HepG2 (cell line): Measurements from ENCODE around the gene BCAR3. TPM values are rescaled to one million over a fixed set of nuclear protein-coding genes. Genes with fewer than 3 reads are reported as not detected.

Experiments
- BCL6 ChIP-seq: IDR thresholded peaks from 2 replicates; pipeline ENCODE4 v1.6.1; 2016; ENCODE audit warnings: missing genetic modification reagents, missing compliant biosample characterization
- DNMT1 ChIP-seq: sonication (generic); formaldehyde crosslinking; IDR thresholded peaks from 2 replicates; pipeline ENCODE4 v1.5.1; 2020; ENCODE audit warnings: mild to moderate bottlenecking, missing genetic modification reagents
- FOXO1 ChIP-seq: sonication (generic); formaldehyde crosslinking; IDR thresholded peaks from 2 replicates; pipeline ENCODE4 v1.4.0; 2020; ENCODE audit warnings: missing genetic modification reagents
- HMG20A ChIP-seq: IDR thresholded peaks from 2 replicates; pipeline ENCODE4 v1.6.1; 2016; ENCODE audit warnings: borderline replicate concordance
- JUND ChIP-seq: sonication (generic); formaldehyde crosslinking; IDR thresholded peaks from 2 replicates; pipeline ENCODE4 v1.8.0; 2022; ENCODE audit warnings: mild to moderate bottlenecking, missing genetic modification reagents
- KLF9 ChIP-seq: IDR thresholded peaks from 2 replicates; pipeline ENCODE4 v1.6.1; 2016; ENCODE audit warnings: low read depth
- MAFF ChIP-seq: IDR thresholded peaks from 2 replicates; pipeline ENCODE4 v1.6.1; 2011; ENCODE audit warnings: low read depth, low read length, improper control_type of control experiment
- RFXAP ChIP-seq: sonication (generic); formaldehyde crosslinking; IDR thresholded peaks from 2 replicates; pipeline ENCODE4 v1.4.0; 2020; ENCODE audit warnings: missing genetic modification reagents, borderline replicate concordance
- RNF219 ChIP-seq: sonication (generic); formaldehyde crosslinking; IDR thresholded peaks from 2 replicates; pipeline ENCODE4 v1.5.0; 2020; ENCODE audit warnings: mild to moderate bottlenecking, missing genetic modification reagents
- ZBTB10 ChIP-seq: sonication (generic); formaldehyde crosslinking; IDR thresholded peaks from 2 replicates; pipeline ENCODE4 v1.4.0; 2020; ENCODE audit warnings: missing genetic modification reagents, borderline replicate concordance
- ZBTB38 ChIP-seq: sonication (generic); formaldehyde crosslinking; IDR thresholded peaks from 2 replicates; pipeline ENCODE4 v1.5.1; 2020; ENCODE audit warnings: mild to moderate bottlenecking, missing genetic modification reagents
- ZBTB4 ChIP-seq: sonication (generic); formaldehyde crosslinking; IDR thresholded peaks from 2 replicates; pipeline ENCODE4 v1.4.0; 2020; ENCODE audit warnings: missing genetic modification reagents, mild to moderate bottlenecking, borderline replicate concordance
- ZNF441 ChIP-seq: sonication (generic); formaldehyde crosslinking; IDR thresholded peaks from 2 replicates; pipeline ENCODE4 v1.7.0; 2021; ENCODE audit warnings: missing genetic modification reagents, borderline replicate concordance
- ZNF775 ChIP-seq: sonication (generic); formaldehyde crosslinking; IDR thresholded peaks from 2 replicates; pipeline ENCODE4 v1.4.0; 2020; ENCODE audit warnings: missing genetic modification reagents, mild to moderate bottlenecking, moderate library complexity, borderline replicate concordance
- polyA plus RNA-seq, 8 experiments: library from polyadenylated mRNA; depleted of rRNA in 3 of 8; stranded (reverse) in 7 of 8; unstranded in 1 of 8; fragments of >200 nt; fragmentation: Illumina TruSeq in 4 of 8; extraction: Trizol in 4 of 8; gene quantifications; 2 replicates each; pipeline versions ENCODE4 v1.2.1 to v1.2.3, GENCODE V29; 2011 to 2016; ENCODE audit warnings: low read depth in 4 of 8, missing spikeins in 1 of 8, mixed read lengths in 1 of 8; ENCODE audit not compliant: insufficient read depth in 1 of 8
- total RNA-seq, 5 experiments: library from RNA; depleted of rRNA; stranded (reverse); fragments of >200 nt; fragmentation: Illumina TruSeq; extraction: Trizol; gene quantifications; 2 replicates each; pipeline ENCODE4 v1.2.3, GENCODE V29; 2016; ENCODE audit warnings: low read depth in 1 of 5
- TF ChIP-seq, protein P1 (sequence below): sonication (generic); formaldehyde crosslinking; IDR thresholded peaks from 2 replicates; pipeline ENCODE4 v1.4.0; 2020; ENCODE audit warnings: missing genetic modification reagents, borderline replicate concordance

Gene BCAR3
- total and polyA plus RNA-seq, 2 of the 13 experiments (the other 11 are each of a cell fraction or from before 2014, with no cell fraction given) = 3.6 to 4.8 TPM

DNA sequence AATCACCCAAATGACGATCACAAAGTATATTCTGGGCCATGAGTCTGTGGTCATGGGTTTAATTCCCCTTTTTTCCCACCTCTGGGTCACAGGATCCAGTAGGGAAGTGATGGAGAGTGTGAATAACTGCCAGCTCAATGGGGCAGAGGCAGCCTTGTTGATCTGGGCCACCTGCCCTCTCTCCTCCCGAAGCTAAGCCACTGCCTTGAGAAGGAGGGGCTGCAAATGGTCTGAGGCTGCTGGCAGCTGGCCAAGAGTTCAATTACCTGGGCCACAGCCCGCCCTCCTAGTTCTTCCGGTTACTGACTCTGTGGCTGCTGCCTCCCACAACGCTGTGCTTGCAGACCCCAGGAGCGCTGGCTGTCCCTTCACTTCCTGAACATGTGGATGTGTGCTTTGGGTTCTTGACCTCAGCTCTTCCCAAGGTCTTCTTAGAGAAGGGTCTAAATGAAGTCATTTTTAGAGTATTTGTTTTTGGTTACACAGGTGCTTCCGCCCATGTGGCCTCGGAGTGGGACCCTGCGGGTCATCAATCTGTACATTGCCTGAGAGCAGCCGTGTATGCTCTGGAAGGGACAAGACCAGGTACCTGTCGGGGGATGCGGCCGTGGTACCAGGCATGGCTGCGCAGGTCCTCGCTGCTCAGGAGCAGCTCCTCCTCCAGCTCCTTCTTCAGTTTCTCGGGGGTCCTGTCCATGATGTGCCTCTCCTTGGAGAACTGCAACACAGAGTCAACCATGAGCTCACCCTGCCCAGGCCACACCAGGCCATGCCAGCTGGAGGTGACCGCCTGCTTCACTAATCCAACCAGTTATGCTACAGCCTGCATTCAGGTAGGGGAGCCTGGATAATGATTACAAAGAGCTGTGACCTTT is 89.7 kb downstream of the BCAR3 start (continued):
- TF ChIP-seq ZBTB10 (CRISPR knock-in tag) = no peak
- peak; percentile 60; the same call in 1 of the 2 replicates for TF ChIP-seq BCL6 (CRISPR knock-in tag)
- no peak for TF ChIP-seq DNMT1 (CRISPR knock-in tag)
- peak; percentile 55; the same call in 1 of the 2 replicates for TF ChIP-seq FOXO1 (CRISPR knock-in tag)
- TF ChIP-seq ZNF441 (CRISPR knock-in tag) = peak; percentile 50; the same call in 1 of the 2 replicates
- TF ChIP-seq RFXAP (CRISPR knock-in tag) = no peak
- TF ChIP-seq, protein P1, sequence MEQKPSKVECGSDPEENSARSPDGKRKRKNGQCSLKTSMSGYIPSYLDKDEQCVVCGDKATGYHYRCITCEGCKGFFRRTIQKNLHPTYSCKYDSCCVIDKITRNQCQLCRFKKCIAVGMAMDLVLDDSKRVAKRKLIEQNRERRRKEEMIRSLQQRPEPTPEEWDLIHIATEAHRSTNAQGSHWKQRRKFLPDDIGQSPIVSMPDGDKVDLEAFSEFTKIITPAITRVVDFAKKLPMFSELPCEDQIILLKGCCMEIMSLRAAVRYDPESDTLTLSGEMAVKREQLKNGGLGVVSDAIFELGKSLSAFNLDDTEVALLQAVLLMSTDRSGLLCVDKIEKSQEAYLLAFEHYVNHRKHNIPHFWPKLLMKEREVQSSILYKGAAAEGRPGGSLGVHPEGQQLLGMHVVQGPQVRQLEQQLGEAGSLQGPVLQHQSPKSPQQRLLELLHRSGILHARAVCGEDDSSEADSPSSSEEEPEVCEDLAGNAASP (CRISPR knock-in tag) = peak; percentile 72; the same call in 1 of the 2 replicates
- TF ChIP-seq ZBTB4 (CRISPR knock-in tag) = no peak
- no peak for TF ChIP-seq MAFF
- TF ChIP-seq RNF219 (CRISPR knock-in tag) = no peak
- TF ChIP-seq ZBTB38 (CRISPR knock-in tag) = peak; percentile 52
- peak; percentile 59; the same call in 1 of the 2 replicates for TF ChIP-seq JUND (CRISPR knock-in tag)
- TF ChIP-seq HMG20A = peak; percentile 73; the same call in 1 of the 2 replicates
- TF ChIP-seq ZNF775 (CRISPR knock-in tag) = 0 out of 2 replicates have a peak, but pooled peaks have one; percentile 34
- no peak for TF ChIP-seq KLF9
